Lung (tissue), 12 donors: ENCODE data around the gene PDHA2. TPM values are rescaled to one million over a fixed set of nuclear protein-coding genes. Genes with fewer than 3 reads are reported as not detected.

Experiments
- ATAC-seq: fragments of 200-7000 bp; cut with Tn5 transposase; one replicate; pipeline ENCODE4 v1.9.1; 2020; ENCODE audit warnings: moderate number of reproducible peaks; ENCODE audit not compliant: insufficient read depth, low FRiP score
- DNase-seq, 3 donors: peaks; one replicate each; pipeline ENCODE4 v3.0.0-alpha.2; 2013 to 2017
- H3K27ac ChIP-seq, 2 donors: one replicate each; pipeline ENCODE4 v1.5.1; 2013; ENCODE audit warnings: mild to moderate bottlenecking in 2 of 2, moderate library complexity in 2 of 2, control low read depth in 1 of 2, inconsistent platforms in 1 of 2, low read depth in 1 of 2, low read length in 1 of 2
- H3K27me3 ChIP-seq, 3 donors: one replicate each; pipeline ENCODE4 v1.5.1; 2013; ENCODE audit warnings: low read length in 2 of 3; ENCODE audit not compliant: control insufficient read depth in 3 of 3, insufficient read depth in 3 of 3
- H3K36me3 ChIP-seq, 4 donors: one replicate each; pipeline ENCODE4 v1.5.1; 2013; ENCODE audit warnings: low read length in 4 of 4, mild to moderate bottlenecking in 1 of 4, moderate library complexity in 1 of 4; ENCODE audit not compliant: control insufficient read depth in 4 of 4, insufficient read depth in 4 of 4
- H3K4me1 ChIP-seq, 5 donors: one replicate each; pipeline ENCODE4 v1.5.1; 2013; ENCODE audit warnings: low read length in 5 of 5, mild to moderate bottlenecking in 2 of 5, moderate library complexity in 1 of 5; ENCODE audit not compliant: control insufficient read depth in 5 of 5, insufficient read depth in 5 of 5
- H3K4me3 ChIP-seq: one replicate; pipeline ENCODE4 v1.5.1; 2013; ENCODE audit warnings: mild to moderate bottlenecking, control low read depth, moderate library complexity
- H3K9ac ChIP-seq, 2 donors: one replicate each; pipeline ENCODE4 v1.5.1; 2013; ENCODE audit warnings: low read length in 2 of 2, control low read depth in 1 of 2; ENCODE audit not compliant: insufficient read depth in 1 of 2
- H3K9me3 ChIP-seq, 4 donors: one replicate each; pipeline ENCODE4 v1.5.1; 2013; ENCODE audit warnings: low read length in 3 of 4, mild to moderate bottlenecking in 1 of 4, moderate library complexity in 1 of 4; ENCODE audit not compliant: control insufficient read depth in 4 of 4, insufficient read depth in 3 of 4
- CTCF ChIP-seq: IDR thresholded peaks from 2 replicates; pipeline ENCODE4 v1.5.1; 2012; ENCODE audit warnings: mild to moderate bottlenecking; ENCODE audit errors: control extremely low read depth, extremely low read depth
- WGBS, 2 donors: extraction: QIAGEN DNeasy Blood & Tissue Kit; methylation state at CpG; one replicate each; pipeline ENCODE4 v1.1.7; 2013; 5-methylcytosine and 5-hydroxymethylcytosine counted together
- polyA plus RNA-seq, 2 donors: library from polyadenylated mRNA; stranded (reverse); fragments of 200-250 nt; gene quantifications; one replicate each; pipeline ENCODE4 v1.2.1, GENCODE V29; 2013
- total RNA-seq, 2 donors: library from RNA; depleted of rRNA in 1 of 2; stranded (reverse); fragments of >200 nt in 1 of 2; gene quantifications; one replicate each; pipeline ENCODE4 v1.2.1, GENCODE V29; 2014 to 2021
- donor health status: control.
- donor health status: control.
- donor health status: Bipolar disorder and iron deficiency.
- donor health status: healthy.
- donor health status: DM: yes; HTN: yes; CAD: no.

PDHA2 gene
- total and polyA plus RNA-seq, 4 donors = not detected

GRCh38 chr4:95825546-95825945 is 14.3 kb upstream of the PDHA2 start:
- Histone ChIP-seq H3K36me3 (no peaks in the 10 kb centered on the region), H3K4me1 (no peaks in the 10 kb centered on the region), H3K9me3 (peaks cover 0 to 2% (median 0%) of the 10 kb centered on the region in 4 donors), H3K27me3 (no peaks in the 10 kb centered on the region), H3K9ac (no peak overlapping the region), H3K27ac (no peak overlapping the region), H3K4me3 (no peak overlapping the region)
- WGBS, 2 donors = 83 to 88% methylated on average over 5 of the region's 5 CpGs
- TF ChIP-seq CTCF = no peak
- DNase-seq (no peak), ATAC-seq (no peak)

GRCh38 chr4:95830651-95831050 is 9.2 kb upstream of the PDHA2 start:
- DNase-seq (no peak), ATAC-seq (no peak)
- 94 to 96% methylated on average over 2 of the region's 2 CpGs for WGBS, 2 donors
- H3K9me3 ChIP-seq = no peaks in the 10 kb centered on the region
- H3K9ac ChIP-seq = no peak overlapping the region
- H3K27me3 ChIP-seq = no peaks in the 10 kb centered on the region
- no peak for TF ChIP-seq CTCF
- no peaks in the 10 kb centered on the region for H3K36me3 ChIP-seq
- H3K4me3 ChIP-seq = no peak overlapping the region
- H3K27ac ChIP-seq = no peak overlapping the region
- H3K4me1 ChIP-seq = no peaks in the 10 kb centered on the region

GRCh38 chr4:95831166-95831565 is 8.7 kb upstream of the PDHA2 start:
- DNase-seq (no peak), ATAC-seq (no peak)
- TF ChIP-seq CTCF = no peak
- H3K4me3 ChIP-seq = no peak overlapping the region
- H3K27me3 ChIP-seq = no peaks in the 10 kb centered on the region
- H3K9ac ChIP-seq = no peak overlapping the region
- WGBS, 2 donors = 33 to 40% methylated on average over 4 of the region's 4 CpGs
- no peaks in the 10 kb centered on the region for H3K9me3 ChIP-seq
- H3K4me1 ChIP-seq = no peaks in the 10 kb centered on the region
- no peak overlapping the region for H3K27ac ChIP-seq
- no peaks in the 10 kb centered on the region for H3K36me3 ChIP-seq

- Histone ChIP-seq H3K27ac (no peak overlapping the region), H3K4me1 (no peaks in the 10 kb centered on the region), H3K4me3 (no peak overlapping the region), H3K9ac (no peak overlapping the region), H3K9me3 (no peaks in the 10 kb centered on the region), H3K36me3 (no peaks in the 10 kb centered on the region), H3K27me3 (no peaks in the 10 kb centered on the region)
- DNase-seq (peak in 1 of 3 donors; percentile 5), ATAC-seq (no peak)
- TF ChIP-seq CTCF = no peak
These were observed 6.1 kb upstream of the PDHA2 start for GRCh38 chr4:95833711-95834194.
